Activated naive CD8-positive, alpha-beta T cell treated with anti-CD3 and anti-CD28 coated beads, Interleukin-2, amount 50 U/mL, for 24 hours (primary cell): ENCODE results near the gene S100A4.
"Not testable (repeated sequence)": the region's sequence is repeated elsewhere in the genome, so short reads cannot be mapped to it uniquely, and the experiment has no call there.

ENCODE experiments used
- ATAC-seq: fragments of 150-1000 bp; cut with Tn5 transposase; one replicate; pipeline ENCODE4 v1.10.0; 2021
- DNase-seq: peaks from one replicate; pipeline ENCODE4 v3.0.0; 2021
- H3K27ac Mint-ChIP-seq: one replicate; pipeline ENCODE4 v1.8.0; 2021; ENCODE audit warnings: mild to moderate bottlenecking, mixed read lengths
- H3K27me3 Mint-ChIP-seq: one replicate; pipeline ENCODE4 v1.8.0; 2021; ENCODE audit warnings: mixed read lengths
- H3K36me3 Mint-ChIP-seq: one replicate; pipeline ENCODE4 v1.8.0; 2021; ENCODE audit warnings: low read depth, mixed read lengths
- H3K4me1 Mint-ChIP-seq: one replicate; pipeline ENCODE4 v1.8.0; 2021; ENCODE audit warnings: mixed read lengths
- H3K4me3 Mint-ChIP-seq: one replicate; pipeline ENCODE4 v1.8.0; 2021; ENCODE audit warnings: mild to moderate bottlenecking, moderate library complexity, mixed read lengths
- H3K9me3 Mint-ChIP-seq: one replicate; pipeline ENCODE4 v1.8.0; 2021; ENCODE audit warnings: mixed read lengths

S100A4 gene

DNA sequence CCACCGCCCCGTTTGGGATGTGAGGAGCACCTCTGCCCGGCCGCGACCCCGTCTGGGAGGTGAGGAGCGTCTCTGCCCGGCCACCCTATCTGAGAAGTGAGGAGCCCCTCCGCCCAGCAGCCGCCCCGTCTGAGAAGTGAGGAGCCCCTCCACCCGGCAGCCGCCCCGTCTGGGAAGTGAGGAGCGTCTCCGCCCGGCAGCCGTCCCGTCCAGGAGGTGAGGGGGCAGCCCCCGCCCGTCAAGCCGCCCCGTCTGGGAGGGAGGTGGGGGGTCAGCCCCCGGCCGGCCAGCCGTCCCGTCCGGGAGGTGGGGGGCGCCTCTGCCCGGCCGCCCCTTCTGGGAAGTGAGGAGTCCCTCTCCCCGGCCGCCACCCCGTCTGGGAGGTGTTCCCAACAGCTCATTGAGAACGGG is 29.5 kb upstream of the S100A4 start:
- Mint-ChIP-seq H3K27me3 (peaks cover 24% of the 10 kb centered on the region), H3K4me1 (peaks cover 26% of the 10 kb centered on the region)
- not testable (repeated sequence) for H3K36me3 Mint-ChIP-seq, H3K4me3 Mint-ChIP-seq, DNase-seq, H3K27ac Mint-ChIP-seq, H3K9me3 Mint-ChIP-seq, ATAC-seq

DNA sequence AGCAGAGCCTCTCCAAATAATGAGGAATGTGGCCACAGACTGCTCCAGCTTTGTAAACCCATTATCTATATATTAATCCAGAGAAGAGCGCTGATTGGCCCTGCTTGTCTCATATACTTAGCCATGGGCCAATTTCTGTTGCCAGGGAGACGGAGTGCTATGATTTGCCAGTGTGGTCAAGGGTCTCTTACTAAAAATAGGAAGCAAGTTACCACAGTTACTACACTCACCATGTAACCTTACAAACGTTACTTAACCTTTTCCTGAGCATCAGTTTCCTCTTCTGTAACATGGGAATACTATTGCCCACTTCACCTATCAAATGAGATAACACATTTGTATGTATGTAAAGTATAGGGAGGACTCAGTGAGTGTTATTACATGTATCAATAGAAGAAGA is 27.7 kb upstream of the S100A4 start:
- no peak for ATAC-seq
- peaks cover 22% of the 10 kb centered on the region for H3K27me3 Mint-ChIP-seq

DNA sequence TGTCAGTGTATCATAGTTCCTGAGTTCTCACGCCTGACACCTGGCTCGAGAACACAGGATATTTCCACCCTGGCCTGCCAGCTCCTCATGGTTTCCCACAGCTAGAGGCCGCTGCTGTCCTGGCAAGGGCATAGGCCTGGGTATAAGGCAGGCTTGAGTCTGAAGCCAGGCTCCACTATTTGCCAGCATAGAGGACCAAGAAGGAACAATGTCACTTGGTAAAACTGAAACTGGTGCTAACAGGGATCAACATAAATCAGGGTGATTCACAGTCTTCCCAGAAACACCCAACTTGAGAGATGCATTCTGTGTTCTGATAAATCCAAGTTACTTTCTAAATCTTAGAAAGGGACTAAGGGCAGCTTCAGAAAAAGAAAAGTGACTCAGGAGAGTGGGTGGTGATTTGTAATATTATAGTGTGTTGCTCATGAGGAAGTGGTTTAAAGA is 27.0 kb upstream of the S100A4 start:
- no peak overlapping the region for H3K4me3 Mint-ChIP-seq
- H3K27ac Mint-ChIP-seq = peak overlapping the region; percentile 80
- ATAC-seq (peak; percentile 87), DNase-seq (peak; percentile 59)
- peaks cover 16% of the 10 kb centered on the region for H3K27me3 Mint-ChIP-seq
- no peaks in the 10 kb centered on the region for H3K36me3 Mint-ChIP-seq
- peaks cover 45% of the 10 kb centered on the region for H3K4me1 Mint-ChIP-seq
- H3K9me3 Mint-ChIP-seq = no peaks in the 10 kb centered on the region

More for the DNA sequence above, 27.7 kb upstream of the S100A4 start:
- H3K4me1 Mint-ChIP-seq = peaks cover 37% of the 10 kb centered on the region
- DNase-seq = no peak
- H3K4me3 Mint-ChIP-seq = no peak overlapping the region
- peak overlapping the region; percentile 80 for H3K27ac Mint-ChIP-seq
- no peaks in the 10 kb centered on the region for H3K9me3 Mint-ChIP-seq
- H3K36me3 Mint-ChIP-seq = no peaks in the 10 kb centered on the region

DNA sequence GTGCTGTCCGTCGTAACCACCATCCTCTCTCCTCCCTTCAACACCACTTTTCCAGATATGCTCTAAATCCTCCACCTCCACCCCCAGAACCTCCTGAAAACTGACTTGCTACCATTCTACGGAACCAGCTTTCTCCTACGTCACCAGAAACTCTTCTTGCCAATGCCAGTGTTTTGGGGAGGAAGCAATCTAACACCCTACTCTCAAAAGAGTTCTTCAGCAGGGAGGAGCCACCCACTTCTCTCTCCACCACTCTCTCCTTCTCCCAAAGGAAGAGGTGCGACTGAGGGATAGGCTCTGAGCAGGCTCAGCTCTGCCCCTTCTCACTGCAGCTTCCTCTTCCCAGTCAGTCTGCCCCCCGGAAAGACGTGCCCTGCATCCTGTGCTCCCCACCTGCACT is 26.1 kb upstream of the S100A4 start:
- Mint-ChIP-seq H3K4me3 (no peak overlapping the region), H3K36me3 (no peaks in the 10 kb centered on the region), H3K4me1 (peaks cover 52% of the 10 kb centered on the region), H3K9me3 (no peaks in the 10 kb centered on the region), H3K27me3 (peaks cover 10% of the 10 kb centered on the region), H3K27ac (peak overlapping the region; percentile 80)
- DNase-seq (no peak), ATAC-seq (no peak)

DNA sequence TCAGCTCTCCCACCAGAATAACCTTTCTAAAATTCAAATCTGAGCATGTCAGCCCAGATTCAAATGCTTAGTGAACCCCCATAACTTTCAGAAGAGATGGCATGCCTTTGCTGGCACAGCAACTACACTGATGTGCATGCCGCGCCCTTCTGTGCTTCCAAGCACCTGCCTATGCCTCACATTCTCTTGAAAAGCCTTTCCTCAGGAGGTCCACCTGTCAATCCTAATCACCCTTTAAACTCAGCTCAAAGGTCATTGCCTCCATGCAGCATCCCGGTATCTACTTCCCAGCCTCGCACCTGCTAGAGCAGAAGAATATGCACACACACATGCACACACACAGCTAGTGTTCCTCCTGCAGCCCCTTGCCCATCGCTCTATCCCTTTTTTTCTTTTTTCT is 25.3 kb upstream of the S100A4 start:
- no peak overlapping the region for H3K4me3 Mint-ChIP-seq
- H3K27me3 Mint-ChIP-seq = peaks cover 10% of the 10 kb centered on the region
- no peak overlapping the region for H3K27ac Mint-ChIP-seq
- DNase-seq (no peak), ATAC-seq (no peak)
- no peaks in the 10 kb centered on the region for H3K9me3 Mint-ChIP-seq
- H3K36me3 Mint-ChIP-seq = no peaks in the 10 kb centered on the region
- peaks cover 59% of the 10 kb centered on the region for H3K4me1 Mint-ChIP-seq

DNA sequence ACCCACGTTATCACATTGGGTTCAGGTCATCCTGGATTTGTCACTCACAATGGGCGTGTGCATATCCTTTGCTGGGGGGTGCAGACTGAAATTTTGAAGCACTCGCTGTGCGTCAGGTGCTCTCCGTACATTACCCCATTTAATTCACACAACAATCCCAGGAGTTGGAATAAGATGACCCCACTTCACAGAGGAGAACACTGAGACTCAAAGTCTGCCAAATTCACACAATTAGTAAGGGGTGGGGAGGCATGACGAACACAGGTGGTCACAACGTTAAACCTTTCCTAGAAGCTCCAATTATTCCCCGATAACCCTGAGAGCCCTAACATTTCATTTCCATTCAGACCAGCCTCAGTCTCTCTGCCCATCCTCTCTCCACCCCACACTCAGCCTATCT is 23.9 kb upstream of the S100A4 start:
- H3K9me3 Mint-ChIP-seq = no peaks in the 10 kb centered on the region
- H3K36me3 Mint-ChIP-seq = no peaks in the 10 kb centered on the region
- H3K27ac Mint-ChIP-seq = no peak overlapping the region
- peaks cover 10% of the 10 kb centered on the region for H3K27me3 Mint-ChIP-seq
- H3K4me1 Mint-ChIP-seq = peaks cover 70% of the 10 kb centered on the region
- no peak overlapping the region for H3K4me3 Mint-ChIP-seq
- ATAC-seq (no peak), DNase-seq (no peak)

DNA sequence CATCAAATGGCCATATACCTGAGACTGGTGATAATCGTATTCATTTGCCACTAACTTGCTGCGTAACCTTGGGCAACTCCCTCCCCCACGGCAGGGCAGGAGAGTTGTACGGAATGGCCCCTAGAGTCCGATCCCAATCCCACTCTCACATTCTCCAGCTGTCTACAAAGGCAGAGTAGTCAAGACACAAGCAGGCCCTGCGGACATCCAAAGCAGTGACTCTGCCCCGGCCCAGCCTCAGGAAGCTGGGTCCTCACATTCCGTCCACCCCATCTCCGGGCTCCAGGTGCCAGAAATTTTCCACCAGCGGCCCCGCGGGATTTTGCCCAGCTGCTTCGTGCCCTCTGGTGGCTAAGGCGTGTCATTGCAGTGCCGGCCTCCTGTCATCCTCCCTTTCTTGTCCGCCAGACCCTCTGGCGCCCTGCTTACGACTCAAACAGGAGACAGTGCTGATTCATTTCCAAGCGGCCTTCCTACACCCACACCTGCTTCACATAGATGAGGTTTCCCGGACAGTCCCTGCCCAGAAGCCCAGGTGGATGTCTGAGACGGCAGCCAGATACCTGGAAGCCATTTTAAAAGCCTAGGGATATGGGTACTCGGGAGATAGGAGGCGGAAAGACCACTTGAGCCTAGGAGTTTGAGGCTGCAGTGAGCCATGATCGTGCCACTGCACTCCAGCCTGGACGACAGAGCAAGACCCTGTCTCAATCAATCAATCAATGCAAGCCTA is 22.9 kb upstream of the S100A4 start:
- Mint-ChIP-seq H3K4me3 (peak overlapping the region; percentile 37), H3K9me3 (no peaks in the 10 kb centered on the region), H3K27ac (peak overlapping the region; percentile 90), H3K36me3 (no peaks in the 10 kb centered on the region), H3K27me3 (peaks cover 10% of the 10 kb centered on the region), H3K4me1 (peaks cover 66% of the 10 kb centered on the region)
- peak; percentile 88 for DNase-seq
- peak; percentile 9 for ATAC-seq

DNA sequence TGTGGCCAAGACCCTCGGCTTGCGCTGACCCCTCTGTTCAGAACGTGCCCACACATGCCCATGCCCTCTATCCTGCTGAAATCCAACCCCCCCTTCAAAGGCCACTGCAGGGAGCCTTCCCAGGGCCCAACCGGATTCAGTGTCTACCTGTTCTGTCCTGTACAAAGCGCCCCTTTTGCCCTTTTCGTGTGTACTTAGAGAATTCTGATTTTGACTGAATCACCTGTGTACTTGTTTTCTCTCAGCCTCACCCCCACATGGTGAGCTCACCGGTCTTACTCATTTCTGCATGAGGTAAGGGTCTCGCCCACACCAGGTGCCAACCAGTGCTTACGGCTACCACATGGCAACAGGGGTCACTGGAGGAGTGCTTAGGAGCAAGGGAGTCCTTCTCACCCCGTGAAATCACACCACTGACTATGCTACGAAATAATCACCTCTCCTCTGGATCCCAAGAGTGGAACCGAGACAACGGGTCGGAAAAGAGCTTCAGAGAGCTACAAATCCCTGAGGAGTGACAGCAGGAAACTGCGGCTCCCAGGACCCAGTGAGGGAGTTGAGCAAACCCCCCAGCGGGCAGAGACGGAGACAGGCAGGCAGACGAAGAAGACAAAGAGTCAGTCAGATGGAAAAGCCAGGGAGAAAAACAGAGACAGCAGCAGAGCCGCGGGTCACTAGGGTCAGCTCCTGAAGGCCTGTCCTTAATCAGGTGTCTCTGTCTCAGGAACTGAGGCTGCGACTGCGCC is 22.2 kb upstream of the S100A4 start:
- Mint-ChIP-seq H3K27ac (peak overlapping the region; percentile 90), H3K36me3 (no peaks in the 10 kb centered on the region), H3K4me3 (peak overlapping the region; percentile 43), H3K9me3 (no peaks in the 10 kb centered on the region), H3K27me3 (peaks cover 10% of the 10 kb centered on the region), H3K4me1 (peaks cover 58% of the 10 kb centered on the region)
- peak; percentile 60 for DNase-seq
- peak; percentile 9 for ATAC-seq

DNA sequence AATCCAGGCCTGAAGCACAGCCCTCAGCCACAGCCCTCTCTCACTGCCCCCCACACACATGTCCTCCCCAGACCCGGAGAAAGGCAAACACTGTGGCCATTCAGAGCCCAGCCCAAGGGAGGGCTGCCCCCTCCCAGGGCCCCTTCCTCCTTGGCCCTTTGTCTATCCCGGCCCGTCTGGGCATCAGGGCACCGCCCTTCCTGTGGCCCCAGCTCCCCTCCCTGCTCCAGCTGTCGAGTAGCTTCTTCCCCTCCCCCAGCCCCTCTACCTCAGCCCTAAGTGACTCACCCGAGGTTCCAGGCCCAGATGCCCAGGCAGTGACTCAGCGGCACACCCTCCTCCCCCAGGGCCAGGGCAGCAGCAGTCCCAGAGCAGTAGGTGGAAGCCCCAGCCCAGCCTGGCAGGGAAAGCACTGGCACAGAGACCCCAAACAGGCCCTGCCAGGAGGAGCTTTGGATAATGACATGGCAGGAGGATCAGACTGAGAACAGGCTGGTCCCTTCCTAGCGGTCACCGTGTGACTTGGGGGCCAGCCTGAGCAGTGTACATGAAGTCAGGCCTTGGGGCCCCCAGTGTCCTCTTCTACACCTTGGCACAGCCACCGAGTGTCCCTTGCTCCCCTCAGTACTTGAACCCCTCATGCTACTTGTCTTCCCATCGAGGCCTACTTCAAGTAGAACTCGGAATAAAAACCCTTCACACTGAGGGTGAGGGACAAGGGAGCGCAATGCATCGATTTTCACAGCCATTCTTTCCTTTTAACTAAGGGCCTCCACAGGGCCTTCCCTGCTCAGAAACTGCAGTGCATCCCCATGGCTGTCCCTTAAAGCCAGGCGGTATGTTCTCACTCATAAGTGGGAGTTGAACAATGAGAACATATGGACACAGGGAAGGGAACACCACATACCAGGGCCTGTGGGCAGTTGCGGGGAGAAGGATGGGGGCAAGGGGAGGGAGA is 21.1 kb upstream of the S100A4 start:
- H3K27ac Mint-ChIP-seq = peak overlapping the region; percentile 99
- peaks cover 47% of the 10 kb centered on the region for H3K4me1 Mint-ChIP-seq
- peaks cover 10% of the 10 kb centered on the region for H3K27me3 Mint-ChIP-seq
- DNase-seq = peak; percentile 89
- ATAC-seq = peak; percentile 90
- H3K36me3 Mint-ChIP-seq = no peaks in the 10 kb centered on the region
- no peaks in the 10 kb centered on the region for H3K9me3 Mint-ChIP-seq
- peak overlapping the region; percentile 59 for H3K4me3 Mint-ChIP-seq

DNA sequence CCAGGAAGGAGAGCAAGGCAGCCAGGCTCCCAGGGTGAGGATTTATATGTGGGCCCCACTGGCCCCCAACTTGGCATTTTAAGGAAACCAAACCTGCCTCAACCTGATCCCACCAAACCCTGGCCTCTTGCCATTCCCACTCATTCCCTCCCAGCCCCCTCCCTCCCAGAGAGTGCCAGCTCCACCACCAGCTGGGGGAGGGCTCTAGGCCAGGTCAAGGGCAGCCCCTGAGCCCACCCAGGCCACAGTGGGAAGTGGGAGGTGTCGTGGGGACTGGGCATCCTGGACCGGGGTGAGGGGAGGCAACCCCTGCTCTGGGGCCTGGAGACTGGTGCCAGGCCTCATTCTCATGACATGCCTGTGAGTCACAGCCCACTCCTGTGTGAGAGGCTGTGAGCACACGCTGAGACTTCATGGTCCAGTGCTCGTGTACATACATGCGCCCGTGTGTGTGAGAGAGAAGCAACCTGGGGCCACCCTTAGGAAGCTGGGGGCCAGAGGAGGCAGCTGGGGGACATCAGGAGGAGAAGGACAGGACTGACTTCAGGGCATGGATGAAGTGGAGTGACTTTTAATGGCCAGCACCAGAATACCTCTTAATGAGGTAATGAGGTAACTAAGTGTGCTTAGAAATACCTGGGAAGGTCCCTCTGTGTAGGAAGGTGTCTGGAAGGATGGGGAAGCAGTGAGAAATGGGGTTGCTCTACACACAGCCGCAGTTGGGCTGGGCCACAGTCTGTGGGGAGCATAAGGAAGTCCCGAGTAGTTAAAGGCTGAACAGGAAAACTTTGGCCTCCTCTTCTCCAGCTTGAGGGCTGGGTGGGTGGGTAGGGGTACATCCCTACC is 20.1 kb upstream of the S100A4 start, which contains the start of gene S100A2:
S100A2 (minus strand) TSS at position 316 of the 846 bp plus-strand sequence. CDS start 1,967 bp downstream, outside the sequence.
- Mint-ChIP-seq H3K27me3 (peaks cover 7% of the 10 kb centered on the region), H3K36me3 (no peaks in the 10 kb centered on the region), H3K9me3 (no peaks in the 10 kb centered on the region), H3K4me3 (peak within 1 kb of the TSS; percentile 68), H3K27ac (peak within 1 kb of the TSS; percentile 99), H3K4me1 (peaks cover 44% of the 10 kb centered on the region)
- ATAC-seq = peak; percentile 83
- DNase-seq = peak; percentile 64

DNA sequence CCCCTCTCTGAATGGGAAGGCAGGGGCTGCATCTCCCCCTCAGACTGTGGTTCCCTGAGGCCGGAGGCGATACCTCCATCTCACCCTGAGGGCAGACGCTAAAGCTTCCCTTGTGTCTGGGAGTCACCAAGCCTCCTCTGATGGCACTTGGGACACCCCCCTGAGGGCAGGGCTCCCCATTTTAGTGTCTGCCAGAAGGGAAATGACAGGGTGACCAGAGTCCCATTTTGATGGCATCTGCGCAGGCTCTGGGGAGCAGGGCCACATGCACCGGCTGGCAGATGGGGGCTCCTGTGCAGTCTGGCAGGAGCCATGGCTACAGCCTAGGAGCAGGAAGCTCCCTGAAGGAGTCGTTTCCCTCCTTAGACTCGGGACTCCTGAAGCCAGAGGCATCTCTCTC is 18.4 kb upstream of the S100A4 start:
- Mint-ChIP-seq H3K27ac (no peak overlapping the region), H3K36me3 (no peaks in the 10 kb centered on the region), H3K9me3 (no peaks in the 10 kb centered on the region), H3K27me3 (peaks cover 3% of the 10 kb centered on the region), H3K4me1 (peaks cover 39% of the 10 kb centered on the region), H3K4me3 (no peak overlapping the region)
- ATAC-seq (no peak), DNase-seq (no peak)

DNA sequence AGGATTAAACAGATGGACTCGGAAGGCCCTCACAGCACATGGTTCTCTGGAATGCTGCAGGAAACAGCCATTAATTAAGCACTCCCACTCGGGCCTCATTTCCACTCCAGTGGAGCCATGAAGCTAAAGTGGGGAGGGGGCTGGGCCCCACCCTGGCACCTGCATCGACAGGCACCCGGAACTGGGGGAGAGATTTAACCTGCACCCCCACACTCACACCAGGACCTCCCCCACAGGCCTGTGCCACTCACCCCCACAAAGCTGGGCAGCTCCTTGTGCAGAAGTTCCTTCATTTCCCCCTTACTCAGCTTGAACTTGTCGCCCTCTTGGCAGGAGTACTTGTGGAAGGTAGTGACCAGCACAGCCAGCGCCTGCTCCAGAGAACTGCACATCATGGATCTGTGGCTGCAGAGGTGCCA is 17.9 kb upstream of the S100A4 start:
- Mint-ChIP-seq H3K9me3 (no peaks in the 10 kb centered on the region), H3K27ac (no peak overlapping the region), H3K36me3 (no peaks in the 10 kb centered on the region), H3K4me1 (peaks cover 35% of the 10 kb centered on the region), H3K4me3 (no peak overlapping the region), H3K27me3 (no peaks in the 10 kb centered on the region)
- DNase-seq (no peak), ATAC-seq (no peak)

DNA sequence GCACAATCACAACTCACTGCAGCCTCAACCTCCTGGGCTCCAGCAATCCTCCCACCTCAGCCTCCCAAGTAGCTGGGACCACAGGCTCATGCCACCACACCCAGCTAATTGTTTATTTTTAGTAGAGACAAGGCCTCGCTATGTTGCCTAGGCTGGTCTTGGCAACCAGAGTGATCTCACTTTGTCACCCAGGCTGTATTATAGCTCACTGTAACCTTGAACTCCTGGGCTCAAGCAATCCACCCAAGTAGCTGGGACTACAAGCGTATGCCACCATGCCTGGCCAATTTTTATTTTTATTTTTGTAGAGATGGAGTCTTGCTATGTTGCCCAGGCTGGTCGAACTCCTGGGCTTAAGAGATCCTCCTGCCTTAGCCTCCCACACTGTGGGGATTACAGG is 16.4 kb upstream of the S100A4 start:
- not testable (repeated sequence) for H3K27ac Mint-ChIP-seq, H3K9me3 Mint-ChIP-seq, H3K27me3 Mint-ChIP-seq, H3K36me3 Mint-ChIP-seq, DNase-seq, ATAC-seq, H3K4me3 Mint-ChIP-seq
- H3K4me1 Mint-ChIP-seq = peaks cover 21% of the 10 kb centered on the region
